ENCODE measurements around the gene TBK1.

The TBK1 gene

DNA sequence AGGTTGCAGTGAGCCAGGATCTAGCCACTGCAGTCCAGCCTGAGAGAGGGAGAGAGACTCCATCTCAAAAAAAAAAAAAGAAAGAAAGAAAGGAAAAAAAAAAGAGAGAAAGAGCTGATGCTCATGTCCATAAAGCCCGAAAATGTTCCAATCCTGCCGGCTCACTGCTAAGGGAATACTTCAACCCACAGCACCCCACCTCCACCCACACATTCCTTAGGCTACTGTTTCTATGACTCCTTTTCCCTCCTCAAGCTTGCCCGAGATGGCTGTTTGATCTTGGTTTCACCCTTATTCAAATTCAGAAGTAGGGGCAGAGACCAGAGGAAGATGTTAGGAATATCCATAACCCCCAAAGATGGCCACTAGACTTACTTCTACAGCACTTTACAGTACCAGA, 98.8 kb downstream of the TBK1 start:
- no peak for DNase-seq

DNA sequence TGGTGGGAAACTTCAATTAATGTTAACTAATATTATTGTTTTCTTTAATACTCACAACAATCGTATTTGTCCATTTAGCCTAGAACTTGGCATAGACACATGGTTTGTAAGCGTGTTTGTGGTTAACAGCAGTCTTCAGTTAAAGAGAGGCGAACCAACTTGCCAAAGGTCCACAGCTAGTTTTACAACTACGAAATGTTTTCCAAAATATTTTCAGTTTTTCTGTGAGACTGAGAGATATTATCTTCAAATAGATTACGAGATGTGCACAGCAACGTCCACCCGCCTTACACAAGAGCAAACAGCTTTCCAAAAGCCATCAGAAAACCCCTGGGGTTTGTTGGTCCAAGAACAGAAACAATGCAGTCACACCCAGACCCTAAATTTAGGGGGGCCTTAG, 99.8 kb downstream of the TBK1 start:
- no peak for DNase-seq
